NCI-H2196 (cell line): ENCODE measurements around the gene GAD1.

ENCODE experiments used
- DNase-seq: peaks from one replicate; lab custom pipeline; 2025; ENCODE audit not compliant: unreplicated experiment; lab: John Stamatoyannopoulos, UW

Gene GAD1

GRCh38 chr2:170887896-170888295, 71.2 kb downstream of the GAD1 start:
- no peak for DNase-seq

- no peak for DNase-seq
Measured at GRCh38 chr2:170891893-170892292, 75.2 kb downstream of the GAD1 start.

GRCh38 chr2:170892391-170892951, 75.8 kb downstream of the GAD1 start:
- DNase-seq, result no peak

GRCh38 chr2:170895023-170895757, 78.5 kb downstream of the GAD1 start:
- no peak for DNase-seq

- DNase-seq, result no peak
Measured at GRCh38 chr2:170896622-170897021, 79.9 kb downstream of the GAD1 start.

GRCh38 chr2:170897108-170897507, 80.4 kb downstream of the GAD1 start:
- no peak for DNase-seq

GRCh38 chr2:170905864-170906263, 89.2 kb downstream of the GAD1 start:
- DNase-seq, result no peak
